Hepatocyte (in vitro differentiated cells): ENCODE measurements around the gene PRSS33. TPM values are rescaled to one million over a fixed set of nuclear protein-coding genes. Genes with fewer than 3 reads are reported as not detected.

Experiments
- DNase-seq: peaks from one replicate; pipeline ENCODE4 v3.0.0-alpha.2; 2016; ENCODE audit warnings: low spot score
- H2AFZ ChIP-seq: fragments of 200-600 bp; sonication (generic); 2 replicates; pipeline ENCODE4 v1.6.0; 2016; ENCODE audit warnings: antibody characterized with exemption, mild to moderate bottlenecking
- H3K27ac ChIP-seq: fragments of 200-600 bp; sonication (generic); 2 replicates; pipeline ENCODE4 v1.5.1; 2016; ENCODE audit warnings: mild to moderate bottlenecking
- H3K27me3 ChIP-seq: fragments of 200-600 bp; sonication (generic); 2 replicates; pipeline ENCODE4 v1.6.1; 2016
- H3K36me3 ChIP-seq: fragments of 200-600 bp; sonication (generic); replicated peaks from 2 replicates; pipeline ENCODE4 v1.5.1; 2016; ENCODE audit warnings: low read depth; ENCODE audit not compliant: insufficient read depth
- H3K4me1 ChIP-seq: fragments of 200-600 bp; sonication (generic); 2 replicates; pipeline ENCODE4 v1.5.1; 2016; ENCODE audit warnings: mild to moderate bottlenecking, moderate library complexity; ENCODE audit not compliant: insufficient read depth
- H3K4me2 ChIP-seq: fragments of 200-600 bp; sonication (generic); 2 replicates; pipeline ENCODE4 v1.6.0; 2016
- H3K4me3 ChIP-seq: fragments of 200-600 bp; sonication (generic); 2 replicates; pipeline ENCODE4 v1.5.1; 2016; ENCODE audit warnings: mild to moderate bottlenecking
- H3K79me2 ChIP-seq: fragments of 200-600 bp; sonication (generic); 2 replicates; pipeline ENCODE4 v1.6.0; 2017; ENCODE audit warnings: mild to moderate bottlenecking
- H3K9me2 ChIP-seq: fragments of 200-600 bp; sonication (generic); replicated peaks from 2 replicates; pipeline ENCODE4 v1.6.0; 2017; ENCODE audit warnings: mild to moderate bottlenecking; ENCODE audit not compliant: insufficient read depth
- H3K9me3 ChIP-seq: fragments of 200-600 bp; sonication (generic); 2 replicates; pipeline ENCODE4 v1.5.1; 2016; ENCODE audit warnings: low read depth, mild to moderate bottlenecking
- H4K20me1 ChIP-seq: fragments of 200-600 bp; sonication (generic); 2 replicates; pipeline ENCODE4 v1.6.0; 2016; ENCODE audit warnings: mild to moderate bottlenecking; ENCODE audit not compliant: insufficient read depth, poor library complexity, severe bottlenecking
- CTCF ChIP-seq: fragments of 200-600 bp; sonication (generic); IDR thresholded peaks from 2 replicates; pipeline ENCODE4 v1.5.1; 2016; ENCODE audit warnings: antibody characterized with exemption, mild to moderate bottlenecking; ENCODE audit not compliant: poor library complexity
- EZH2 ChIP-seq: fragments of 200-600 bp; sonication (generic); IDR thresholded peaks from 2 replicates; pipeline ENCODE4 v1.6.1; 2016; ENCODE audit warnings: antibody characterized with exemption, mild to moderate bottlenecking, borderline replicate concordance
- EZH2phosphoT487 ChIP-seq: fragments of 200-600 bp; sonication (generic); IDR thresholded peaks from one replicate; pipeline ENCODE4 v1.6.1; 2018; ENCODE audit warnings: antibody characterized with exemption, mild to moderate bottlenecking, low read depth, moderate library complexity; ENCODE audit not compliant: unreplicated experiment, severe bottlenecking
- WGBS: methylation state at CpG from one replicate; pipeline ENCODE4 v1.1.6; 2016; ENCODE audit warnings: low lambda C conversion rate; ENCODE audit errors: missing lambda C conversion rate; 5-methylcytosine and 5-hydroxymethylcytosine counted together
- polyA plus RNA-seq: library from polyadenylated mRNA; unstranded; fragments of >200 nt; fragmentation: Nextera tagmentation; extraction: Ambion mirVana; gene quantifications from 2 replicates; pipeline ENCODE4 v1.2.1, GENCODE V29; 2016
- total RNA-seq: library from RNA; depleted of rRNA; stranded (reverse); fragments of >200 nt; gene quantifications from 2 replicates; pipeline ENCODE4 v1.2.3, GENCODE V29; 2014

PRSS33 gene
- total and polyA plus RNA-seq, 2 experiments from 2014 or later, result not detected

- Histone ChIP-seq H3K4me1 (no peaks in the 10 kb centered on the region), H3K36me3 (no peaks in the 10 kb centered on the region), H2AFZ (no peak overlapping the region), H3K4me2 (no peak overlapping the region), H3K9me2 (no peaks in the 10 kb centered on the region), H3K79me2 (no peaks in the 10 kb centered on the region), H3K9me3 (no peaks in the 10 kb centered on the region), H4K20me1 (no peaks in the 10 kb centered on the region), H3K27ac (no peak overlapping the region), H3K27me3 (no peaks in the 10 kb centered on the region), H3K4me3 (no peak overlapping the region)
- 95% methylated on average over 54 of the region's 79 CpGs for WGBS
- TF ChIP-seq CTCF (no peak), EZH2 (no peak), EZH2phosphoT487 (no peak)
- DNase-seq, result no peak
Measured at GRCh38 chr16:2785101-2785991, 2.0 kb downstream of the PRSS33 start.

- Histone ChIP-seq H4K20me1 (no peaks in the 10 kb centered on the region), H3K27me3 (no peaks in the 10 kb centered on the region), H3K27ac (no peak overlapping the region), H3K4me1 (no peaks in the 10 kb centered on the region), H3K9me2 (no peaks in the 10 kb centered on the region), H2AFZ (no peak overlapping the region), H3K4me3 (no peak overlapping the region), H3K4me2 (no peak overlapping the region), H3K79me2 (peaks cover under 1% of the 10 kb centered on the region), H3K9me3 (no peaks in the 10 kb centered on the region), H3K36me3 (no peaks in the 10 kb centered on the region)
- DNase-seq, result no peak
- TF ChIP-seq CTCF (no peak), EZH2 (no peak), EZH2phosphoT487 (no peak)
- 90% methylated on average over 14 of the region's 15 CpGs for WGBS
Measured at GRCh38 chr16:2784358-2785100, 2.8 kb downstream of the PRSS33 start.

- Histone ChIP-seq H3K79me2 (peaks cover 8% of the 10 kb centered on the region), H3K9me3 (no peaks in the 10 kb centered on the region), H3K4me1 (peaks cover 5% of the 10 kb centered on the region), H3K4me3 (no peak overlapping the region), H3K36me3 (no peaks in the 10 kb centered on the region), H3K9me2 (no peaks in the 10 kb centered on the region), H3K27ac (no peak overlapping the region), H3K4me2 (no peak overlapping the region), H3K27me3 (no peaks in the 10 kb centered on the region), H4K20me1 (no peaks in the 10 kb centered on the region), H2AFZ (no peak overlapping the region)
- TF ChIP-seq EZH2phosphoT487 (no peak), CTCF (no peak), EZH2 (no peak)
- 85% methylated on average over 15 of the region's 15 CpGs for WGBS
- no peak for DNase-seq
Measured at GRCh38 chr16:2783581-2784357, 3.6 kb downstream of the PRSS33 start.
